GM21423 (cell line): Measurements from ENCODE around the gene ETV1.

Experiments
- ATAC-seq: cut with Tn5 transposase; IDR thresholded peaks from one replicate; pipeline ENCODE4 v1.9.1; 2021; ENCODE audit warnings: mild to moderate bottlenecking, moderate library complexity; ENCODE audit not compliant: unreplicated experiment

The ETV1 gene

DNA sequence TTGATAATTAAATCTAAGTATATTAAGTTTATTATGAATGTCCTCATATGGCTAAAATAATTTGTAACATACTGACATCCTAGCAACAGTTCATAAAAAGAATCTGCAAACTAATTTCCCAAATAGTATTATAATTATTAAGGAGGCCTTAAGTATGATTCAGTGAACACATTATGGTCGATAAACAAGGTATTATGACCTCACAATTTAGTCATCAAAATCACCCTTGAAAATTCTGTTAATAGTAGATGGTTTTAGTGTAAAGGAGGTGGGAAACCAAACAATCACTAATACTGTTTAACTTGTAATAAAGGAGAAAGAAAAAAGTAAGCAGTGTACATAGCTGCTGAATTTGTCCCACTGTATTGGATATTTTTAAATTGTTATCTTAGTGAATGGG lies 2.1 kb downstream of the ETV1 start:
- no peak for ATAC-seq

DNA sequence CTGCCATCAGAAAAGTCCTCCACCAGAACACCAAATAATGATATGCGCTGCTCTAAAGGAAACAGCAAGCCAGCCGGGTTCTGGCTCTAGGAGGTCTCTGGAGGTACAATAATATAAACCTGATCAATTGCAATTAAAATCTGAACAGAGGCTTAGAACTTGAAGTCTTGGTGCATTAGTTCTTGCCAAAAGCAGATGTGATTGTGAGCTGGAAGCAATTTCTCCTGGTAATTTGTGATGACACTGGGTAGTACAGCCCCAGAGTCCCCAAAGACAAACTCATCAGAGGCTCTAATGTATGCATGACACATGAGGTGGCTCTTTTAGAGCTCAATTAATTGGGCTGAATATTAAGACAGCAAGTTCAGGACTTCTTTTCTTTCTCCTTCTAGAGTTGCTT lies 3.3 kb downstream of the ETV1 start:
- ATAC-seq: no peak

GRCh38 chr7:13984831-13985685 lies 4.4 kb downstream of the ETV1 start:
- ATAC-seq: no peak

DNA sequence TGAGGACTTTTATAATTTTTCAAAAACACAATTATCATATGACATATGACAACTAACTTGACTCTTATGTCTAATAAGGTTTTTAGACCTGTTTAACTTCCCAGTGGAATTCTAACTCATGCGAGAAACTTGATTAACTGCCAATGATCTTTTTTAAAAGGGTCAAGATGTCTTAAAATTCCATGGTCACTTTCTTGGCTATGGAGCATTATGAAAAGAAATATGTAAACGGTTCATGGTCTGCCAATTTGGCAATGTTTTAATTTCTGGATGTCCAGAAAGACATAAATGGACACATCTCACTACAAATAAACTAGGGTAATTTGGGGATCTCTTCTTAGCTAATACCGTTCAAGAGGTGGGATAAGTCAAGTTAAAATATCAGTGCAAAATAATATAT lies 5.4 kb downstream of the ETV1 start:
- no peak for ATAC-seq

- ATAC-seq: no peak
Observed at GRCh38 chr7:13982940-13983677, 6.4 kb downstream of the ETV1 start.

DNA sequence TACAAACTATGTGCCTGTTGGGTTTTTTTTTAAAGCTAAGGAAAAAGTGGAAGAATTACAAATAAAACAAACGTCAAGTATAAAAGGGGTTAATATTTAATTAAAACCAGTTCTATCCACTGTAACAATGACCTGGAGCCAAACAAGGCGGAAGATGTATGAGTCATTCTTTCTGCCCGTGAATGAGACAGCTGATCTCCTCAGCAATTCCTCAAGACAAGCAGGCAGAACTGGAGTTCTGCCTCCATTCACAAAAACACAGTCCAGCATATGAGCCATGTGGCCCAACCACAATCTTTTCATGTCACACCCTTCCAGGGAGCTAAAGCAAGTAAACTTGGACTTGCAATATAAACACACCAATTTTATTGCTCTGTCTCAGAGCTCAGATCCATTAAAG lies 8.4 kb downstream of the ETV1 start:
- no peak for ATAC-seq

- no peak for ATAC-seq
Observed at GRCh38 chr7:13980474-13980873, 9.0 kb downstream of the ETV1 start.

- ATAC-seq: no peak
Observed at GRCh38 chr7:13979671-13980435, 9.6 kb downstream of the ETV1 start.

GRCh38 chr7:13976594-13976993 lies 12.9 kb downstream of the ETV1 start:
- no peak for ATAC-seq

- ATAC-seq: no peak
Observed at GRCh38 chr7:13965077-13965476, 24.4 kb downstream of the ETV1 start.

DNA sequence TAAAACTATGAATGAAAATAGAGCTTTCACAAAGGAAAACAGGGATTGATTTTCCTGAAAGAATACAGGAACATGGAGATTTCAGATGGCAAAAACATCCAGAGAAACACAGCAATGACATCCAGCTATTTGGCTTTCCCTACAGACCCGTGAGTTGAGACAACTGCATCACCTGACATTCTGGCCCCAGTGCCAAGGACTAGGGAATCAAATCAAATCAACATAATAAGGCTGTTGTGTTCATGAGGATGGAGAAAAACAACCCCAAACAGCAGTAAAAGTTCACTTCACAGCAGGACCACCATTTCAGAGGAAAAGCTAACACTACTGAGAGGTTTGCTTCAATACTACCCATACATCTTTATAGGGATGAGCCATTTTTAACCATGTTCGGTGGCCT lies 25.5 kb downstream of the ETV1 start:
- no peak for ATAC-seq

DNA sequence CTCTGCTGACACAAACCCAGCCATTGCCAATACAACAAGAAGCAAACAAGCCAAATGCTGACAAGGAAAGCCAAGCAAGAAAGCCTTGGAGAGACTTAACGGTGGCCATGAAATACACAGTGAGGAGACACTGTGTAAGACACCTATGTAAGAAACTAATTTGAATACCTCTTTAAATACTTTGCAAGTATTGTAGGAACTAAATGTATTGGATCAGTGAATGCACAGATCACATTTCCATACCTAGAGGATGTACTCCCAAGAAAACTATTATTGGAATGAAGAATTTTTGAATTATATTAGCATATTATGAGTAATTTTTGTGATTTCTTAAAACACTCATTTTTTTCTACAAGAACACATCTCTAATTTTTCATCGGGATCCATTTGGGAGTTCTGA lies 34.0 kb downstream of the ETV1 start:
- no peak for ATAC-seq

- no peak for ATAC-seq
Observed at GRCh38 chr7:13953368-13953767, 36.1 kb downstream of the ETV1 start.

- no peak for ATAC-seq
Observed at GRCh38 chr7:13952921-13953320, 36.5 kb downstream of the ETV1 start.

DNA sequence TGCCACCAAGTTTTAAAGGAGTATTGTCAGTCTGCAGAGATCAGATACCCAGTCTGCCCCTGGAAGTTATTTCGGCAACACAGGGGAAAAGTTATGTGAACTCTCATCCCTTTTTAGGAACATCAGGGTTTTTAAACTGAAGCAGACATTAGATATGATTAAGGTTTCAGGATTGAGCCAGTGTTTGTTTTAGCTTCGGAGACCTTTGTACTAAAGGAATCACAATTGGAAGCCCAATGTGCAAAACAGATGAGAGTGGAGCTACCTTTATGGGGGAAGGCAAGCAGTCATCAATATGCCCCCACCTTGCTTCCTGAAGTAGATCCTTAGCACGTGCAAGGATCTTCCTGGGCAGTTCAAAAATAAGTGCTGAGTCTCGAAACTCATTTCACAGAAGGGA lies 39.5 kb downstream of the ETV1 start:
- no peak for ATAC-seq

DNA sequence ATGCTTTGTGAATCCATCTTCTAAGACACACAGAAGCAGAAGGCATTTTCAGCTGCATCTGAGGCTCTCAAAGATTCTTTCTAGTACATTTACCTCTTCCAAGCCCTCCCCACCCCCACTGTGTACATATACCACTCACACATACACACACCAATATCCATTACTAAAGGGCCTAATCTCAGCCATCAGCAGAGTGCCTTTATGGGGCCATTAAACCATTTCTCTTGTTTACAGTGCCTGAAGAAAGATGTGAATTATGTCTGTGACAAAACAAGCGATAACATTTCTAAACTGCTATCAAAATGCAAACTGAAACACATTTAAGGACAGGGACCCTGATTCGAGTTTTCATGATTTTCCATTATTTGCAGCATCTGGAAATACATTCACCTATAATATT lies 40.0 kb downstream of the ETV1 start:
- no peak for ATAC-seq

- no peak for ATAC-seq
Observed at GRCh38 chr7:13948019-13948801, 41.3 kb downstream of the ETV1 start.

DNA sequence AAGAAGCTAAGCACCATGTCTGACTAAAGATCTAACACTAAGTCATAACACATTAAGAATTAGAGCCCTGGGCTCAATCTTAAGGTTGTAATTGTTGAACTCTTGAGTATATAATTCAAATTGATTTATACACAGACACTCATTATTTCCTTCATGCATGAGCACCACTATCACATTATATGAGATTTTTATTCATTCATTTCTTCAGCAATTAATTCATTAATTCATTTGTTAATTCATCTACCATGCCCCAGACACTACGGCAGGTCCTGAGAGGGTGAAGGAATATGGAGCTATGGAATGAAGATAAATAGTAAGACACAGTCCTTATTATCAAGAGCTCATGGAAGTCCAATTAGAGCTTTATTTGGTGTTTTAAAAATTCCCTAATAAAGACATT lies 41.9 kb downstream of the ETV1 start:
- no peak for ATAC-seq

DNA sequence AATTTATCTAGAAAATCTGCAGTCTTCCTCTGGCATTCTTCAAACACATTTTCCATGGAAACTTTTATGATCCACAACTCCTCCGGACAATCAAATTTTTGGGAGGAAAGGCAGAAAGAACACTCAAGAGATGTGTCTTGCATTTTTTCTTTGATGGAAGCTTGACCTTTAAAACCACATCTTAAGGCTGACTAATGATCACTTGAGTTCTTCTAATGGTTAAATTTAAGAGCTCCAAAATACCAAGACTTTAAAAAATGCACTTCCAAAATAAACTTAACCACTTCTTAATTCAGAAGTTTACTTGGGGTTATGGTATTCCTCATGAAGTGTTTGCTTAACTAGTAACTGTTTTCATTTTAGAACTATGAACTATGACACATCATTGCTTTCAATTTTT lies 43.3 kb downstream of the ETV1 start:
- ATAC-seq: no peak

DNA sequence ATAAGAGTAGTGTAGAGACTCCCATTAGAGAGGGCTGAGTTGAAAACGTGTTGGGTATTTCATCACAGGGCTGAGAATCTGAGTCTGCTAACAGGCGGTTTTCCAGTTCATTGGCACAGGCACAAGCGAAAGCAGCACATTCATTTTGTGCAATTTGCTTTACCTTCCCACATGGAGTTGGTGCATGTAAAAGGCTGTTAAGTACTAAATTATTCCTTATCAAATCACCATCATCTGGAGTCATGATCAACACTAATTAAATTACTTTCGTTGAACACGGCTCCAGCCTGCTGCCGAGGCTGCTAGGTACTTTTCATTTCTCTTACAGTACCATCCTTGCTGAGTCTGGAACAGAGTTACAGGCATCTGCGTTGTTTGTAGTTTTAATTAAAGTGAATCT lies 43.8 kb downstream of the ETV1 start:
- ATAC-seq: no peak

GRCh38 chr7:13933536-13933935 lies 55.9 kb downstream of the ETV1 start:
- ATAC-seq: no peak
